ENCODE data around the gene TOMM22.

GRCh38 chr22:38705235-38706100, 23.7 kb downstream of the TOMM22 start, which contains the start of gene GTPBP1:
- no peak for TF ChIP-seq ISL1 (CRISPR knock-in tag; IDR thresholded peaks at IDR 0.05)
- TF ChIP-seq ZC3H10 (CRISPR knock-in tag; IDR thresholded peaks at IDR 0.05): no peak
- no peak for TF ChIP-seq ARNTL (CRISPR knock-in tag; IDR thresholded peaks at IDR 0.05; ENCODE audit: borderline replicate concordance, low read depth)
- no peak for TF ChIP-seq CREB5 (CRISPR knock-in tag; IDR thresholded peaks at IDR 0.05; ENCODE audit: low read depth)
- TF ChIP-seq ZFP30 (CRISPR knock-in tag; IDR thresholded peaks at IDR 0.05): no peak
- no peak for TF ChIP-seq CSRNP3 (CRISPR knock-in tag; IDR thresholded peaks at IDR 0.05)
- TF ChIP-seq POU6F1 (CRISPR knock-in tag; IDR thresholded peaks at IDR 0.05; ENCODE audit: borderline replicate concordance, low read depth): no peak
- TF ChIP-seq PATZ1 (CRISPR knock-in tag; IDR thresholded peaks at IDR 0.05; ENCODE audit: borderline replicate concordance): no peak
- TF ChIP-seq ZNF8 (CRISPR knock-in tag; IDR thresholded peaks at IDR 0.05): no peak
- no peak for TF ChIP-seq CSDC2 (CRISPR knock-in tag; IDR thresholded peaks at IDR 0.05)
- no peak for TF ChIP-seq ZNF70 (CRISPR knock-in tag; IDR thresholded peaks at IDR 0.05)
- no peak for TF ChIP-seq BACH2 (CRISPR knock-in tag; IDR thresholded peaks at IDR 0.05; ENCODE audit: borderline replicate concordance)
- TF ChIP-seq TCF4 (CRISPR knock-in tag; IDR thresholded peaks at IDR 0.05; ENCODE audit: borderline replicate concordance): no peak
- no peak for TF ChIP-seq ZNF565 (CRISPR knock-in tag; conservative IDR thresholded peaks at IDR 0.05; ENCODE audit: low read depth)

Measured in SK-N-SH treated with all-trans-retinoic acid at 6 μM for 48 hours (cell line).